C4-2B (cell line): ENCODE measurements around the gene KRT79.

ENCODE experiments used
- CTCF ChIP-seq: fragments of 450-650 bp; conservative IDR thresholded peaks from 2 replicates; pipeline ENCODE4 v1.5.1; 2017; ENCODE audit warnings: mild to moderate bottlenecking
- ZFX ChIP-seq: fragments of 450-650 bp; IDR thresholded peaks from 2 replicates; pipeline ENCODE4 v1.6.1; 2017

GRCh38 chr12:52788192-52788875, 45.8 kb downstream of the KRT79 start:
- TF ChIP-seq CTCF = no peak
- TF ChIP-seq ZFX = no peak
